Measurements from ENCODE around the gene COL1A1. TPM values are rescaled to one million over a fixed set of nuclear protein-coding genes. Genes with fewer than 3 reads are reported as not detected.

Gene COL1A1
- total RNA-seq, 1 donor from 2014 or later, result 105 TPM

DNA sequence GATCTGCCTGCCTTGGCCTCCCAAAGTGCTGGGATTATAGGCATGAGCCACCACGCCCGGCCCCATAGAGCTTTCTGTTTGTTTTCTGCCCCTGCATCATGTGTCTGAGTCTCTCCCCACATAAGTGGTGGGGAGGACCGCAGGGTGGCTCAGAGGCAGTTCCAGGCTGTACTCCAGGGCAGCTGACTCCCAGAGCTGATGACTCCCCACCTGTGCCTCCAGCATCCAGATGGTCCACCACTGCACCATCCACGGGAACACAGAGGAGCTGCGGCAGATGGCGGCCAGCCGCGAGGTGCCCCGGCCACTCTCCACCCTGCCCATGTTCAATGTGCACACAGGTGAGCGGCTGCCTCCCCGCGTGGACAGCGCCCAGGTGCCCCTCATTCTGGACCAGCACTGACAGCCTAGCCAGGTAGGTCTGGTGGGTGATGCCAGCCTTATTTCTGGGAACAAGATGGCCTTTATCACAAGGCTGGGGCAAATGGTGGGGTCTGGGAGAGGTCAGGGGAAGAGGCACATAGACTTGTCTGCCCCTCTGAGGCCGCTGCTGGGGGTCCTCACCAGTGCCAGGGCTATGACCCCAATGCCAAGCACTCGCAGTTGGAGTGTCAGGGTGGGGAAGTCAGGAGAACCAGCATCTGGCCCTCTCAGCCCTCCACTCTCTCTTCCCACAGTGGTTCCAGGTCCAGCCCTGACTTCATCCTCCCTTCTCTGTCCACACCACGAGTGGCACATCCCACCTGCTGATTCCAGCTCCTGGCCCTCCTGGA lies 26.2 kb downstream of the COL1A1 start:
- DNase-seq (ENCODE audit: low read depth), result no peak
- TF ChIP-seq, protein P1, sequence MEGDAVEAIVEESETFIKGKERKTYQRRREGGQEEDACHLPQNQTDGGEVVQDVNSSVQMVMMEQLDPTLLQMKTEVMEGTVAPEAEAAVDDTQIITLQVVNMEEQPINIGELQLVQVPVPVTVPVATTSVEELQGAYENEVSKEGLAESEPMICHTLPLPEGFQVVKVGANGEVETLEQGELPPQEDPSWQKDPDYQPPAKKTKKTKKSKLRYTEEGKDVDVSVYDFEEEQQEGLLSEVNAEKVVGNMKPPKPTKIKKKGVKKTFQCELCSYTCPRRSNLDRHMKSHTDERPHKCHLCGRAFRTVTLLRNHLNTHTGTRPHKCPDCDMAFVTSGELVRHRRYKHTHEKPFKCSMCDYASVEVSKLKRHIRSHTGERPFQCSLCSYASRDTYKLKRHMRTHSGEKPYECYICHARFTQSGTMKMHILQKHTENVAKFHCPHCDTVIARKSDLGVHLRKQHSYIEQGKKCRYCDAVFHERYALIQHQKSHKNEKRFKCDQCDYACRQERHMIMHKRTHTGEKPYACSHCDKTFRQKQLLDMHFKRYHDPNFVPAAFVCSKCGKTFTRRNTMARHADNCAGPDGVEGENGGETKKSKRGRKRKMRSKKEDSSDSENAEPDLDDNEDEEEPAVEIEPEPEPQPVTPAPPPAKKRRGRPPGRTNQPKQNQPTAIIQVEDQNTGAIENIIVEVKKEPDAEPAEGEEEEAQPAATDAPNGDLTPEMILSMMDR (conservative IDR thresholded peaks at IDR 0.05; ENCODE audit: low read depth, low read length), result no peak

DNA sequence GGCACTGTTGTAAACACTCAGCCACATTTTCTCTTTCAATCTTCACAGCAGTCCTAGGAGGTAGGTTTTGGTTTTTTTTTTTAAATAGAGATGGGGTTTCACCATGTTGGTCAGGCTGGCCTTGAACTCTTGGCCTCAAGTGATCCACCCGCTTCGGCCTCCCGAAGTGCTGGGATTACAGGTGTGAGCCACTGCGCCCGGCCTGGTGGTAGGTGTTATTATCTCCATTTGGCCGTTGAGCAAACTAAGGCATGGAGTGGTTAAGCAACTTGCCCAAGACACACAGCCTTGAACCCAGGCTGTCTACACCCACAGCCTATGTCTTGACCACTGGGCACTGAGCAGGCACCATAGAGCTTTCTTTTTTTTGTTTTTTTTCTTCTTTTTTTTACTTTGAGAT lies 27.0 kb downstream of the COL1A1 start:
- TF ChIP-seq, protein P1 (conservative IDR thresholded peaks at IDR 0.05; ENCODE audit: low read depth, low read length), result no peak
- H3K4me3 ChIP-seq (ENCODE audit: low read depth, low read length), result no peak overlapping the region
- DNase-seq (ENCODE audit: low read depth), result no peak

More for the DNA sequence above, 26.2 kb downstream of the COL1A1 start:
- no peak overlapping the region for H3K4me3 ChIP-seq (ENCODE audit: low read depth, low read length)

DNA sequence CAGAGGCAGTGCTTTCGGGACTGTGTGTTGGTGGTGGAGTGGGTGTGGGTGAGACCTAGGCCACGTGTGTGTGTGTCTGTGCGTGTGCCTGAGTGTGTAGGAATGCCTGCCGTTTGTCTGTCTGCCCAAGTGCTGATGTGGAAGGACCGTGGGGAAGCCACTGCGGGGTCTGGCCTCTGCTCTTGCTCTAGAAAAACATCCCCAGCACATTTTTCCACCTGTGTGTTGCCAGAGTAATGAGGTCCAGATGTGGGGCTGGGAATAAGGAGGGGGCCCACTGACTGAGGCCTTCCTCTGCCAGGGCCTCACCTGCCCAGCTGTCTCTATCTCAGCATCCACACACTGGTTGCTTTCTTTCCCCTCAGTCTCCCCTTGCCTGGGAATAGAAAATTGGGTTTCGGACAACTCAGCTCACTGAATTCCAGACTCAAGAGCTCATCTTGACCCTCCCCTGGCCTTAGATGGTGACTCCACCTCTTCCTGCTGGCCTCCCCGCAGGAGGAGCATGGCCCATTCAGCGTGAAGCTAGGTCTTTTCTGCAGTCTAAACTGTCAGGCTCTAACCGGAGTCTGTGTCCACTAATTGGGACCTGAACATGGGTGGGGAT lies 28.0 kb downstream of the COL1A1 start:
- DNase-seq (ENCODE audit: low read depth), result no peak
- TF ChIP-seq, protein P1 (conservative IDR thresholded peaks at IDR 0.05; ENCODE audit: low read depth, low read length), result no peak
- no peak overlapping the region for H3K4me3 ChIP-seq (ENCODE audit: low read depth, low read length)

DNA sequence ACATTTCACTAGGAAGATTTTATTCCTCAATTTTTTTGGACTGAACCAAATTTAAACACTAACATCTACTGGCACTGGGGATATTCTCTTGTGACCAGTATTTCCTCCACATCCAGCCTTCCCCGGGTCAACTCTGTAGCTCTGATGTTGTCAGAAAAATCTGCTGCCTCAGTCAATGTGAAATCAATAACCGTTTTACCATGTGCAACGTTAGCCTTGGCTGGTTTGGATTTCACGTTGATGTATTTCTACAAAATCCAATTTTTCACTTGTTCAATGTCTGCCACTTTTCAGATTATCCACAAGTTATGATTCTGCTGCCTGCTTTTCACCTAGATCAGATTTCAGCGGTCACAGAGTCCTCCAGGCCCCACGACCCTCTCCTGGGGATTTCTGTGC lies 28.5 kb downstream of the COL1A1 start:
- no peak overlapping the region for H3K4me3 ChIP-seq (ENCODE audit: low read depth, low read length)
- DNase-seq (ENCODE audit: low read depth), result no peak
- TF ChIP-seq, protein P1 (conservative IDR thresholded peaks at IDR 0.05; ENCODE audit: low read depth, low read length), result no peak

DNA sequence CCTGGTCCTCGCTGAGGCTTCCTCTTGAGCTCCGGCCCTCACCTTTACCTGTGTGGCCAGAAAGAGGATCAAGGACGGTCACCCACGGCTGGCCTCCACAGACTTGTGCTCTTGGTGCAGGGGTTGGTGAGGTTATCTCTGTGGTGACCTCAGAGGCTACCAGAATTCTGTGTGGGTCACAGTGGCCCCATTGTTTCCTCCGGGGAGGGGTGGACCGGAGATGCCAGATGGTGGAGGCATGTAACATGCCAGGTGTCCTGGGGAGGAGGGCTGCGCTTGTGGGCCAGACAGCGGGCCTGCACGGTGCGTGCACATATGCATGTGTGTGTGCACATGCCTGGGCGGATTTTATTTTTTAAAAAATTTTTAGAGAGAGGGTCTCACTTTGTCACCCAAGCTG lies 29.3 kb downstream of the COL1A1 start:
- DNase-seq (ENCODE audit: low read depth), result no peak
- no peak overlapping the region for H3K4me3 ChIP-seq (ENCODE audit: low read depth, low read length)
- TF ChIP-seq, protein P1 (conservative IDR thresholded peaks at IDR 0.05; ENCODE audit: low read depth, low read length), result no peak

DNA sequence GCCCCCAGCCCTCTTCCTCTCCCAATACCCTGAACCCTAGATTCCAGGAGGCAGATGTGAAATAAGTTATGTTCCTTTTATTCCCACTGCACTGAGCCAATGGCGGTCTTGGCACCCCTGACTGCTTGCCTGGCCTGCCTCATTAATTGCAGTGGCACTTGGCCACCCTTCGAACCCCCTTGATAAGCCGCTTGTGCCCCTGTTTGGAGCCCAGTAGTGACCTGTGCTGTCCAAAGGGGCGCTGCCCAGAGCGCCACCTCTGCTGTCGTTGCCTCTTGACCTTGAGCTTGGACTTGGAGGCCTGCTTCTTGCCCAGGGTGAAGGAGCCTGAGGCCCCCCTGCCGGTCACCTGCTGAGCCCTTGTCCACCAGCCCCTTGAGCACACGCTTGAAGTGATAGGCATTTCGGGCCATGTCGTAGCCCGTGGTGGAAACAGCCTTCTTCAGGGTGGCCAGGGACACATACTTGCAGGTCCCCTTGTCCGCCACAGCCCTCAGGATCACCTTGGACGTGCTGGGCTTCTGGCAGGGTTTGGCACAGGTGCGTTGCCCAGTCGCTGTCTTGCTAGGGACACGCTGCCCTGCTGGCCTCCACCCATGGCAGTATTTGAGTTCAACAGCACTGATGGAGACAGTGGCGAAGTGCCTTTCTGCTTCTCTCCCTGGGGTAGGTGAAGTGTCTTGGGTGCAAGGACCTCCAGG lies 29.9 kb downstream of the COL1A1 start:
- no peak for DNase-seq (ENCODE audit: low read depth)
- TF ChIP-seq, protein P1 (conservative IDR thresholded peaks at IDR 0.05; ENCODE audit: low read depth, low read length), result no peak
- no peak overlapping the region for H3K4me3 ChIP-seq (ENCODE audit: low read depth, low read length)

All from epithelial cell of proximal tubule (primary cell).